Measurements from ENCODE around the gene ADCY2. TPM values are rescaled to one million over a fixed set of nuclear protein-coding genes. Genes with fewer than 3 reads are reported as not detected.

Gene ADCY2
- total and polyA plus RNA-seq, 2 donors = 0.42 to 1.0 TPM

DNA sequence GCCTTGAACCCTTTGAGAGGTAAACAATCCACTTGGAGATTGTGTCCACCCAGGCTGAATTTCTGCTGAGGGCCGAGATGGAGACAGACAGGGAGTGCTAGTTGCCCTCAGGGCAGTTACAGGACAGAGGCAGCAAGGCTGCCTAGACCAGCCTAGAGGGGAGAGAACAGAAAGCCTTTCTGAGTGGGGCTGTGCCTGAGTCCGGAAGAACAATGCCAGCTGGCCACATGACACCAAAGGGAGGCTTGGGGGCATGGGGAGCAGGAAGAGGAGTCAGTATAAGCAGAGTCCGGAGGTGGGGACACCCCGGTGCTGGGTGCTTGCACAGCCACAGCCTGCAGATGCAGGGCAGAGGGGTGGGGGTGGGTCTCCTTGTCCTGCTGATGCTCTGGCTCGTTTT lies 309.3 kb downstream of the ADCY2 start:
- DNase-seq (ENCODE audit: low read depth in 6 of 9, low spot score in 9 of 9) = no peak
- Histone ChIP-seq H3K27ac (ENCODE audit: low read depth in 1 of 2, low read length in 1 of 2) (no peak overlapping the region), H3K4me3 (ENCODE audit: low read length in 2 of 2) (no peak overlapping the region), H3K4me1 (ENCODE audit: control insufficient read depth in 2 of 2, insufficient read depth in 2 of 2, low read length in 2 of 2) (no peaks in the 10 kb centered on the region), H3K27me3 (ENCODE audit: control insufficient read depth in 2 of 2, insufficient read depth in 1 of 2, low read length in 1 of 2) (no peaks in the 10 kb centered on the region), H3K9me3 (ENCODE audit: control insufficient read depth in 2 of 2, insufficient read depth in 1 of 2, low read length in 1 of 2) (no peaks in the 10 kb centered on the region), H3K36me3 (ENCODE audit: control insufficient read depth in 2 of 2, insufficient read depth in 2 of 2, low read length in 1 of 2) (no peaks in the 10 kb centered on the region)
- WGBS = 64% methylated on average over 5 of the region's 5 CpGs

DNA sequence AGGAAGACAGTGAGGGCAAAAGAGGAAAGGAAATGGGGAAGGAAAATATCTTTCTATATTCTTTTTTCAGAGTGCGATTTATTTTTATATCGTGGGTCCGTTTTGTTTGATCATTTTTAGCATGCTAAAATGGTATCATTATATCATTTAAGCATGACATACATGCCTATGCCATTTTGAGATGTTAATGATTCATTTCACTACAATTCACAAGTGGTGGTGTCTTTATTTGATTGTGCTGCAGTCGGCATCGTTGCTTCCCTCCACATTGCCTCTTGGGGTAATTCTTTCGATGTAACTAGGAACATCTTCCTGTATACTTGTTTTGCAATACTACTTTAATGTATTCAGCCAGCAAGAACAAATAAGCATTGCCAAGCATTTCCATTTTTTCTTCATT lies 309.8 kb downstream of the ADCY2 start:
- Histone ChIP-seq H3K4me1 (ENCODE audit: control insufficient read depth in 2 of 2, insufficient read depth in 2 of 2, low read length in 2 of 2) (no peaks in the 10 kb centered on the region), H3K27me3 (ENCODE audit: control insufficient read depth in 2 of 2, insufficient read depth in 1 of 2, low read length in 1 of 2) (no peaks in the 10 kb centered on the region), H3K4me3 (ENCODE audit: low read length in 2 of 2) (no peak overlapping the region), H3K9me3 (ENCODE audit: control insufficient read depth in 2 of 2, insufficient read depth in 1 of 2, low read length in 1 of 2) (no peaks in the 10 kb centered on the region), H3K27ac (ENCODE audit: low read depth in 1 of 2, low read length in 1 of 2) (no peak overlapping the region), H3K36me3 (ENCODE audit: control insufficient read depth in 2 of 2, insufficient read depth in 2 of 2, low read length in 1 of 2) (no peaks in the 10 kb centered on the region)
- 93% methylated on average over 6 of the region's 6 CpGs for WGBS
- DNase-seq (ENCODE audit: low read depth in 6 of 9, low spot score in 9 of 9) = no peak

DNA sequence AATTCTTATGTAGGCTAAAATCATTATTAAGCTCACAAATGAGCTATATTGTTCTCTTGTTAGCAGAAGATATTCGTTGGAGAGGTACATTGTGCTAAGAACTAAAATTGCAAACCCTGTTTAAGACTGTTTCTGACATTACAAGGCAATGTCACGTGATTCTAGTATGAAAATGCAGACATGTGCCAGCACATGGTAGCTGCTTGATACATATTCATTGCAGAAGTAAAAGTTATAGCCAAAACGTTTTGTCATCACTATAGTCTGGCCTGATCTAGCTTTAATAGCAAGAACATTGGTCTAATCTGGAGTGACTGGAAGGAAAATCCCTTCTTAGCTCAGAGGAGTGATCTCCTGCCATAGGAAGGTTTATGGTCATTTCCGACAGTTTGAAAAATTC lies 310.3 kb downstream of the ADCY2 start:
- H3K27ac ChIP-seq (ENCODE audit: low read depth in 1 of 2, low read length in 1 of 2) = no peak overlapping the region
- DNase-seq (ENCODE audit: low read depth in 6 of 9, low spot score in 9 of 9) = no peak
- H3K4me1 ChIP-seq (ENCODE audit: control insufficient read depth in 2 of 2, insufficient read depth in 2 of 2, low read length in 2 of 2) = no peaks in the 10 kb centered on the region
- WGBS = 75% methylated on average over 4 of the region's 4 CpGs
- H3K27me3 ChIP-seq (ENCODE audit: control insufficient read depth in 2 of 2, insufficient read depth in 1 of 2, low read length in 1 of 2) = no peaks in the 10 kb centered on the region
- H3K36me3 ChIP-seq (ENCODE audit: control insufficient read depth in 2 of 2, insufficient read depth in 2 of 2, low read length in 1 of 2) = no peaks in the 10 kb centered on the region
- no peaks in the 10 kb centered on the region for H3K9me3 ChIP-seq (ENCODE audit: control insufficient read depth in 2 of 2, insufficient read depth in 1 of 2, low read length in 1 of 2)
- H3K4me3 ChIP-seq (ENCODE audit: low read length in 2 of 2) = no peak overlapping the region

DNA sequence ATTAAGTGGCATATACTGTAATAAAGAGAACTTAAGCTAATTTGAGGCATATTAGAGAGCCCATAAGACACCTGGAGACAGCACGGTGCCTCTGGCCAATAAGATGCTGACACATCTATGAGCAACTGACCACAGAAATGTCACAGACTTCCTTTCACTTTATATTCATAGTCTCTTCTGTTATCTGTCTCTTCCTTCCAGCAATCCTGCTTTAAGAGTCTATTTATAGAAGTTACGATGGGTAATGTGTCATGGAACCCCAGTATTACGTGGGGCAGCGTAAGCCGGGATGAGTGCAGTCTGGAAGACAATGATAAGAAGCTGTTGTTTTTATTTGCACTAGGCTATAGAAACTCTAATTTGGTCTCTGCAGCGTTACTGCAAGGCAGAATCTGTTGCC lies 318.2 kb downstream of the ADCY2 start:
- WGBS = 64% methylated on average over 6 of the region's 6 CpGs

DNA sequence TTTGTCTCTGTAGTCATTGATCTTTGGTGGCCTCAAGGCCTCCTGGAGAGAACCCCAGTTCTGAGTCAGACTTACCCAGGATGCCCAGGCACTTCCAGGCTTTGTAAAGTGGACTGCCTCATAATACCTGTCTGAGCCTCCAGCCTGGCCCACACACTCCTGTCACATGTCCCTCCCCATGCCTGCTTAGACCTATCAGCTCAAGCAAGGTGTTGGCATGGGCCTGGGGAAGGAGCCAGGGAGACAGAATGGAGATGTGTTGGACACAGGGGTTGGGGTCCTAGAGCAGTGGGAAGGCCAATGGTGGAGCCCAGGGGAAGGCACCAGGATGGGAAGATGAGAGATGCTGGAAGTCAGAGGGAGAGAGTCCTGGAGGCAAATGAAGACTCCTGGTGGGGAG lies 318.8 kb downstream of the ADCY2 start:
- Histone ChIP-seq H3K9me3 (ENCODE audit: control insufficient read depth in 2 of 2, insufficient read depth in 1 of 2, low read length in 1 of 2) (no peaks in the 10 kb centered on the region), H3K36me3 (ENCODE audit: control insufficient read depth in 2 of 2, insufficient read depth in 2 of 2, low read length in 1 of 2) (no peaks in the 10 kb centered on the region), H3K27me3 (ENCODE audit: control insufficient read depth in 2 of 2, insufficient read depth in 1 of 2, low read length in 1 of 2) (no peaks in the 10 kb centered on the region), H3K4me3 (ENCODE audit: low read length in 2 of 2) (no peak overlapping the region), H3K27ac (ENCODE audit: low read depth in 1 of 2, low read length in 1 of 2) (no peak overlapping the region), H3K4me1 (ENCODE audit: control insufficient read depth in 2 of 2, insufficient read depth in 2 of 2, low read length in 2 of 2) (no peaks in the 10 kb centered on the region)
- DNase-seq (ENCODE audit: low read depth in 6 of 9, low spot score in 9 of 9) = no peak

More for the DNA sequence above, 318.2 kb downstream of the ADCY2 start:
- Histone ChIP-seq H3K4me3 (ENCODE audit: low read length in 2 of 2) (no peak overlapping the region), H3K27me3 (ENCODE audit: control insufficient read depth in 2 of 2, insufficient read depth in 1 of 2, low read length in 1 of 2) (no peaks in the 10 kb centered on the region), H3K4me1 (ENCODE audit: control insufficient read depth in 2 of 2, insufficient read depth in 2 of 2, low read length in 2 of 2) (no peaks in the 10 kb centered on the region), H3K9me3 (ENCODE audit: control insufficient read depth in 2 of 2, insufficient read depth in 1 of 2, low read length in 1 of 2) (no peaks in the 10 kb centered on the region), H3K36me3 (ENCODE audit: control insufficient read depth in 2 of 2, insufficient read depth in 2 of 2, low read length in 1 of 2) (no peaks in the 10 kb centered on the region), H3K27ac (ENCODE audit: low read depth in 1 of 2, low read length in 1 of 2) (no peak overlapping the region)
- no peak for DNase-seq (ENCODE audit: low read depth in 6 of 9, low spot score in 9 of 9)

DNA sequence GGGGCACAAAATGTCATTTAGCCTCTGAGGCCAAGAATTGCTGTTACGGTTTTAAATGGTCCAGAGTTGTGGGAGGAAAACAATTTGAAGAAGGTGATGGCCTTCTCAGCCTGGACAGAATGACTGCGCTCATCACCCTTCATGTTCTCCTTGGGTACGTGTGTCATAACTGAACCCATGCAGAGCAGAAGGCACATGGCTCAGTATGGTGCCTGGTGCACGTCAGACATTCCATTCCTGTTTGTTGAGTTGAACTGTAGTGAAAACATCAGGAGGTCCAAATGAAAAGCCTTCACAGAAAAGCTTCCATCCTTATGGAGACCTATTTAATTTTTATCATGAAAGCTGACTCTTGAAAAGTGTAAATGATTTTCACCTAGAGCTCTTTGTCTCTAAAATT lies 321.8 kb downstream of the ADCY2 start:
- no peak overlapping the region for H3K4me3 ChIP-seq (ENCODE audit: low read length in 2 of 2)
- no peaks in the 10 kb centered on the region for H3K9me3 ChIP-seq (ENCODE audit: control insufficient read depth in 2 of 2, insufficient read depth in 1 of 2, low read length in 1 of 2)
- DNase-seq (ENCODE audit: low read depth in 6 of 9, low spot score in 9 of 9) = no peak
- H3K27ac ChIP-seq (ENCODE audit: low read depth in 1 of 2, low read length in 1 of 2) = no peak overlapping the region
- no peaks in the 10 kb centered on the region for H3K27me3 ChIP-seq (ENCODE audit: control insufficient read depth in 2 of 2, insufficient read depth in 1 of 2, low read length in 1 of 2)
- 95% methylated on average over 4 of the region's 4 CpGs for WGBS
- H3K4me1 ChIP-seq (ENCODE audit: control insufficient read depth in 2 of 2, insufficient read depth in 2 of 2, low read length in 2 of 2) = no peaks in the 10 kb centered on the region
- no peaks in the 10 kb centered on the region for H3K36me3 ChIP-seq (ENCODE audit: control insufficient read depth in 2 of 2, insufficient read depth in 2 of 2, low read length in 1 of 2)

DNA sequence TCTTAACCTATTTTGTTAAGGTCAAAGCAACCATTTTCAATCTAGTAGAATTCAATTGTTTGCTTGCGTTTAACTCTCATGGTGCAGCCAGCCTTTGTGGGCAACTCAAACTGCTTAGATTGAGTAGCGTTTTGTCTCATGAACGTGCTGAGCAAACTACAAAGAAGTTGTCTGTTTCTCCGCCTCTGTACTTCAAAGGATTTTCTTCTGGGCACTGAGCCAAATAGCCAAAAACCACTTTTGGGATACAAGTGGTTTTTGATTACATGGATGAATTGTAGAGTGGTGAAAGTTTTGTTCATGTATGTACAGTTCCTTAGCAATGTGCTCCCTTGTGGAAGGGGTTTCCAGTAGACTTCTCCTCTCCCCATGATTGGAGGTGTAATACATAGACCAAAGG lies 332.1 kb downstream of the ADCY2 start:
- Histone ChIP-seq H3K27me3 (ENCODE audit: control insufficient read depth in 2 of 2, insufficient read depth in 1 of 2, low read length in 1 of 2) (no peaks in the 10 kb centered on the region), H3K9me3 (ENCODE audit: control insufficient read depth in 2 of 2, insufficient read depth in 1 of 2, low read length in 1 of 2) (no peaks in the 10 kb centered on the region), H3K36me3 (ENCODE audit: control insufficient read depth in 2 of 2, insufficient read depth in 2 of 2, low read length in 1 of 2) (no peaks in the 10 kb centered on the region), H3K4me3 (ENCODE audit: low read length in 2 of 2) (no peak overlapping the region), H3K27ac (ENCODE audit: low read depth in 1 of 2, low read length in 1 of 2) (no peak overlapping the region), H3K4me1 (ENCODE audit: control insufficient read depth in 2 of 2, insufficient read depth in 2 of 2, low read length in 2 of 2) (no peaks in the 10 kb centered on the region)
- no peak for DNase-seq (ENCODE audit: low read depth in 6 of 9, low spot score in 9 of 9)
- 72% methylated on average over 4 of the region's 4 CpGs for WGBS

DNA sequence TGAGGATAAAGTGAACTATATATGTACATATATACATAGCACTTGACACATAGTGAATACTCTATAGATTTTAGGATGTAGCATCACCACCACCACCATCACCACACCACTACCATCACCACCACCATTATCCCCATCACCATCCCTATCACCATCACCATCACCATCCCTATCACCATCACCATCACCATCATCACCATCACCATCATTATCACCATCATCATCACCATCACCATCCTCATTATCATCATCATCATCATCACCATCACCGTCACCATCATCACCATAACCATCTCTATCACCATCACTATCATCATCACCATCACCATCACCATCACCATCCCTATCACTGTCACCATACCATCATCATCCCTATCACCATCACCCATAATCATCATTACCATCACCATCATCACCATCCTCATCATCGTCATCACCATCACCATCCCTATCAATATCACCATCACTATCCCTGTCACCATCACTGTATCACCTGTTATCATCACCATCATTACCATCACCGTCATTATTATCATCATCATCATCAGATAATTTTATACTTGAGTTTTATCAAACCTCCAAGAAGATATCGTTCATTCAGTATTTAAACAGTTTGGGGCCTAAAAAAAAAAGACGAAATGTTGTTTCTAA lies 345.6 kb downstream of the ADCY2 start:
- no peak for DNase-seq (ENCODE audit: low read depth in 6 of 9, low spot score in 9 of 9)
- Histone ChIP-seq H3K4me3 (ENCODE audit: low read length in 2 of 2) (no peak overlapping the region), H3K4me1 (ENCODE audit: control insufficient read depth in 2 of 2, insufficient read depth in 2 of 2, low read length in 2 of 2) (no peaks in the 10 kb centered on the region), H3K27me3 (ENCODE audit: control insufficient read depth in 2 of 2, insufficient read depth in 1 of 2, low read length in 1 of 2) (no peaks in the 10 kb centered on the region), H3K27ac (ENCODE audit: low read depth in 1 of 2, low read length in 1 of 2) (no peak overlapping the region), H3K36me3 (ENCODE audit: control insufficient read depth in 2 of 2, insufficient read depth in 2 of 2, low read length in 1 of 2) (no peaks in the 10 kb centered on the region), H3K9me3 (ENCODE audit: control insufficient read depth in 2 of 2, insufficient read depth in 1 of 2, low read length in 1 of 2) (no peaks in the 10 kb centered on the region)
- WGBS = 94% methylated on average over 5 of the region's 5 CpGs

DNA sequence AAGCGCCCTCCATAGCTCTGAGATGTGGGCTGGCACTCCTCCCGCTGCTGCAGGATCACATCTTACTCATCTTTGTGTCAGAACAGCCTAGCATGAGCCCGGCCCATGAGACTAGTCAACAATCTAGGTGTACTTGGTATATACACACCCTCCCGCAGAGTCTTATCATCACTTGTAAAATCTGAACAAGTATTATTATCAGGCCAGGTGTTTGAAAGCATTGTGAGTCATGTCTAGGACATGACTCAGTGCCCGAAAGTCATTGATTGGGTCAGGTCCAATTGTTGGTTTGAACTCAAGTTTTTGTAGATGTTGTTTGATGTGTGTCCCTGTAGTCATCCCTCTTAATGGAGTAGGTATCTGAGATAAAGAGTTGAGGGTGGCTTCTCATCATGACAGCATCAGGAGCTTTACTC lies 346.3 kb downstream of the ADCY2 start:
- DNase-seq (ENCODE audit: low read depth in 6 of 9, low spot score in 9 of 9) = no peak
- Histone ChIP-seq H3K4me1 (ENCODE audit: control insufficient read depth in 2 of 2, insufficient read depth in 2 of 2, low read length in 2 of 2) (no peaks in the 10 kb centered on the region), H3K27me3 (ENCODE audit: control insufficient read depth in 2 of 2, insufficient read depth in 1 of 2, low read length in 1 of 2) (no peaks in the 10 kb centered on the region), H3K9me3 (ENCODE audit: control insufficient read depth in 2 of 2, insufficient read depth in 1 of 2, low read length in 1 of 2) (no peaks in the 10 kb centered on the region), H3K27ac (ENCODE audit: low read depth in 1 of 2, low read length in 1 of 2) (no peak overlapping the region), H3K4me3 (ENCODE audit: low read length in 2 of 2) (no peak overlapping the region), H3K36me3 (ENCODE audit: control insufficient read depth in 2 of 2, insufficient read depth in 2 of 2, low read length in 1 of 2) (no peaks in the 10 kb centered on the region)
- 91% methylated on average over 5 of the region's 5 CpGs for WGBS

Measured in thymus (tissue), 11 donors.